OCI-LY7 (cell line): ENCODE data around the gene OGFRL1.

Source experiments
- CTCF ChIP-seq: fragments of 200-600 bp; sonication (generic); conservative IDR thresholded peaks from 2 replicates; pipeline ENCODE4 v1.5.1; 2014; ENCODE audit warnings: mild to moderate bottlenecking, antibody characterized with exemption, low read length, moderate library complexity, mixed read lengths
- EZH2phosphoT487 ChIP-seq: fragments of 200-600 bp; sonication (generic); IDR thresholded peaks from 2 replicates; pipeline ENCODE4 v1.6.1; 2018; ENCODE audit warnings: low read depth, borderline replicate concordance, mild to moderate bottlenecking, mixed run types, antibody characterized with exemption, low read length, moderate library complexity, mixed read lengths

GRCh38 chr6:71345476-71346333, 57.1 kb downstream of the OGFRL1 start:
- no peak for TF ChIP-seq CTCF
- no peak for TF ChIP-seq EZH2phosphoT487
